D721Med (cell line): ENCODE measurements around the gene MMP24OS.

Experiments
- DNase-seq: peaks from one replicate; pipeline ENCODE4 v3.0.0; 2011; ENCODE audit warnings: low spot score; ENCODE audit not compliant: insufficient read length
- FAIRE-seq: peaks from 2 replicates; lab custom pipeline; 2011; peaks lifted over from hg19 to GRCh38; lab: Jason Lieb, UNC
- TF ChIP-seq, protein P1 (sequence below): IDR thresholded peaks from 2 replicates; pipeline ENCODE4 v1.5.1; 2012; ENCODE audit warnings: mild to moderate bottlenecking, control low read depth; ENCODE audit not compliant: insufficient read depth; ENCODE audit errors: missing control alignments

Gene MMP24OS

DNA sequence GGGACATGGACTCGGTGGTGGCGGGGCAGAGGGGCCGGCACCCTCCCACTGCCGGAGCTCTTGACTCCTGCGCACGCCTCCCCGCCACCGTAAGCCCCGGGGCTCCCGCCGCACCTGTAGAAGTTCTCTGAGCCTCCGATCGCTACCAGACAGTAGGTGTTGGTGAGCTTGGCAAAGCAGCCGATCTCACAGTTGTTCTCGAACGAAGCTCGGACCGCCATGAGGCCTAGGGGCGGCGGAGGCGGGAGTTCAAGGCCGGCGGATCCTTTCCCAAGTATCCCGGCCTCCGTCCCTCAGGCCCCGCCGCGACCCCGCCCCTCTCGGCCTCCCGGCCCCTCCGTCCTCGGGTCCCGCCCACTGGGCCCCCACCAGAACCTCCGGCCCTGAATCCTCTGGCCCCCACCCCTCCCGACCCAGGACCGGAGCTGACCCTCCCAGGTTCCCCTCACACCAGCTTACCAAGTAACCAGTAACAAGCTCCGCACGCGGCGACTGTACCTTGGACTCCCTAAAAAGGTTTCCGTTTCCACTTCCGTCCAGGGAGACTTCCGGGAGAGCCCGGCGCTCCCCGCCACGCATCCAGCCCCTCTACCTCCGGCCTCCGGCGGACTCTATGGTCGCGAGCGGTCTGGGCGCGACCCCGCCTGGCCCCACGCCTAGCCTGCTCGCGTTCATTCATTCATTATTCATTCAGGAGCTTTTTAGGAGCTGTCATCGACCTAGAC is 6.5 kb upstream of the MMP24OS start, which contains the start of gene EIF6:
Gene EIF6 (minus strand): TSS at position 506 of the 725 bp plus-strand sequence. CDS start 285 bp downstream, at position 221.
- FAIRE-seq (no peak), DNase-seq (peak; percentile 95)
- TF ChIP-seq, protein P1, sequence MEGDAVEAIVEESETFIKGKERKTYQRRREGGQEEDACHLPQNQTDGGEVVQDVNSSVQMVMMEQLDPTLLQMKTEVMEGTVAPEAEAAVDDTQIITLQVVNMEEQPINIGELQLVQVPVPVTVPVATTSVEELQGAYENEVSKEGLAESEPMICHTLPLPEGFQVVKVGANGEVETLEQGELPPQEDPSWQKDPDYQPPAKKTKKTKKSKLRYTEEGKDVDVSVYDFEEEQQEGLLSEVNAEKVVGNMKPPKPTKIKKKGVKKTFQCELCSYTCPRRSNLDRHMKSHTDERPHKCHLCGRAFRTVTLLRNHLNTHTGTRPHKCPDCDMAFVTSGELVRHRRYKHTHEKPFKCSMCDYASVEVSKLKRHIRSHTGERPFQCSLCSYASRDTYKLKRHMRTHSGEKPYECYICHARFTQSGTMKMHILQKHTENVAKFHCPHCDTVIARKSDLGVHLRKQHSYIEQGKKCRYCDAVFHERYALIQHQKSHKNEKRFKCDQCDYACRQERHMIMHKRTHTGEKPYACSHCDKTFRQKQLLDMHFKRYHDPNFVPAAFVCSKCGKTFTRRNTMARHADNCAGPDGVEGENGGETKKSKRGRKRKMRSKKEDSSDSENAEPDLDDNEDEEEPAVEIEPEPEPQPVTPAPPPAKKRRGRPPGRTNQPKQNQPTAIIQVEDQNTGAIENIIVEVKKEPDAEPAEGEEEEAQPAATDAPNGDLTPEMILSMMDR: no peak

DNA sequence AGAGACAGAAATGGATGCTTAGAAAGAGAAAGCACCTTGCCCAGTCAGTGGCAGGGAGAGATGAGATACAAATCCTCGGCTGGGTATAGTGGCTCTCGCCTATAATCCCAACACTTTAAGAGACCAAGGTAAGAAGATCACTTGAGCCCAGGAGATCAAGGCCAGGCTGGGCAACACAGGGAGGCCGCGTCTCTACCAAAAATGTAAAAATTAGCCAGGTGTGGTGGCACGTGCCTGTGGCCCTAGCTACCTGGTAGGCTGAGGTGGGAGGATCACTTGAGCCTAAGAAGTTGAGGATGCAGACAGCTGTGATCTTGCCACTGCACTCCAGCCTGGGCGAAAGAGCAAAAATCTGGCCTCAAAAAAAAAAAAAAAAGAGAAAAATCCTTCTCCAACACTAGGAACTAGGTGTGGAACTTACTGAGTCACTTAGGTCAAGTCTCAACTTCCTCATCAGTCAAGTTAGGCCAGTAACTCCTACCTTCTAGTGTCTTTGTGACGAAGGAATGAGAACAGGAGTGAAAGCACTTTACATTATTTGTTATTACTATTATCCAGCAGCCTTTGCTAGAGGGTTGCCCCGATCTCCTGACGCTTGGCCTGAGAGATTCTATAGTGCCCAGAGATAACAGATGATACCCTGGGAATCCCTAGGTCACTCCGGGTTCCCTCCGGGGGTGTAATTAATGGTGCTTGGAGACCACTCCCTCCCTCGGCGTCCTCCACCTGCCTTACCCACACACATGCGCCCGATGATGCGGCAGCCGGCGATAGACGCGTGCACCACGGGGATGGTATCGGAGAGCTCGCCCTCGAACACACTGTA is 5.7 kb upstream of the MMP24OS start:
- FAIRE-seq (no peak), DNase-seq (no peak)
- TF ChIP-seq, protein P1: no peak

DNA sequence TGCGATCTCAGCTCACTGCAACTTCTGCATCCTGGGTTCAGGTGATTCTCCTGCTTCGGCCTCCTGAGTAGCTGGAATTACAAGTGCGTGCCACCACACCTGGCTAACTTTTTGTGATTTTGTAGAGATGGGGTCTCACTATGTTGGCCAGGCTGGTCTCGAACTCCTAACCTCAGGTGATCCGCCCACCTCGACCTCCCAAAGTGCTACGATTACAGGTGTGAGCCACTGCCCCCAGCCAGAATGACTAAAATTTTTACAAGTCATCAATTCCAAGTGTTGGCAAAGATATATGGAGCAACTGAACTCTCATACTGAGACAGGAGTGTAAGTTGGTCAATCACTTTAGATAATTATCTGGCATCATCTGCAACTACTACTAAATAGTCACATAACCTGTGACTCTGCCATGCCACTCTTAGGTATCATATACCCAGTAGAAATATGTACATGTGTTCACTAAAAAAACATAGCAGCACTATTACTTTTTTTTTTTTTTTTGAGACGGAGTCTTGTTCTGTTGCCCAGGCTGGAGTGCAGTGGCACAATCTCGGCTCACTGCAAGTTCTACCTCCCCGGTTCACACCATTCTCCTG is 3.7 kb upstream of the MMP24OS start:
- DNase-seq: no peak
- no peak for FAIRE-seq
- TF ChIP-seq, protein P1: no peak

DNA sequence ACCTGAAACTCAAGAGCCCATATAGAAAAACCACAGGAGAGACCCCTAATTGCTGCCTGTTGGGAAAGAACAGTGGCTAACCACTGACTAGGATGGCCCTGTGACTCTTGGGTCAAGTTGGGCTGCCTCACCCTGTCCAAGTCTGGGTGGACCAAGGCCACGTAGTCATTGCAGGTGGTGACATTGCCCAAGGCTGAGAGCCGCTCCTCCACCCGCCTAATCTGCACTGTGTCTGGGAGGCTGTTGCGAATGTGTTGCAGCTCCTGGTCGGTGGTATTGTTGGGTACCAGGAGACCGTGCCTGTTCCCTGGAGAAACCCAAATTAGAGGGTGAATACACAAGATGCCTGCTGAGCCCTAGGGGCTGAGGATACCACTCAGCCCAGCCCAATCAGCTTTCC is 2.6 kb upstream of the MMP24OS start:
- TF ChIP-seq, protein P1: no peak
- FAIRE-seq (no peak), DNase-seq (no peak)

DNA sequence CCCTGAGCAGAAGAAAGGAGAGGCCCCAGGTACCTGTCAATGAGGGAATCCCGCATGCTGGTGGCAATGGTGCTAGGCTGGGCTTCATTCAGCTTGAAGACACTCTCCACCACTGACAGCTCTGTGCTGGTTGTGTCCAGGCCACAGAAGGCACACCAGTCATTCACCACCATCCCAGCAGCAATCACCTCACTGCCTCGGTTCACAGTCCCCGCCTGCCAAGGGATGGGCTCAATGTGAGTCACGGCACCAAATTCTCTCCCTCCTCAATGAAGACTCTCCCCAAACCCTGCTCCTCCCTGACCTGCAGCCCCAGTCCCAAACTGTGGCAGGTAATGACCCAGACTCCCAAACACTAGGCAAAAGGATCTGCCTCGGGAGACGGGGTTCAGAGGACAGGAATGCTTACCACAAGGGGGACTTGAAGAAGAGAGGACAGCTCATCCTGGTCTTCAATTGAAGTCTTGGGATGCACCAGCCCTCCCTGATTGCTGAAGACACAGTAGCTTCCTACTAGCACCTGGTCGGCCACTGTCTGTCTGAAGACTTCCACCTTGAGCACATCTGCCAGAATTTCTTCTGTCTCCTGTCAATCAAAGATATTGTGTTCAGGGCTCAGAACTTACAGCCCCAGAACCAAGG is 1.7 kb upstream of the MMP24OS start:
- no peak for DNase-seq
- TF ChIP-seq, protein P1: no peak
- no peak for FAIRE-seq

DNA sequence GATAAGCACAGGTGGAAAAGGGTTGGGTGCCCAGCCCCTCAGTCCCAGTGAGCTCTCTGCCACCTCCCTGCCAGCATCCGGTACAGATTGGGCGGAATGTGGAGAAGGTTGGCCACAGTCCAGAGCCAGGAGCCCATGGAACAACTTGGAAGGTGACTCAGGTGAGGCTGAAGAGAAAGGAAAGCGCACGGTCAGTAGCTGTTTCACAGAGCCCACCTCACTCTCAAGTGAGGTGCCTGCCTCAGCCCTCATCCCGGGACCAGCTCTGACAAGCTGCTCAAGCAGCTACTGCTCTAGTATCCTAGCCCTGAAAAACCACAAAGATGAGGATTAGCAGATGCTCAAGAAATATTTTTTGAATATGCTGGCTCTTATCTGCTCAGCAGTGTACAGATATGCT is 1.1 kb upstream of the MMP24OS start:
- TF ChIP-seq, protein P1: no peak
- DNase-seq (no peak), FAIRE-seq (no peak)
